HG02943 (cell line): ENCODE measurements around the gene CYP4Z1.
"Not testable (repeated sequence)": the region's sequence is repeated elsewhere in the genome, so short reads cannot be mapped to it uniquely, and the experiment has no call there.

Experiments used
- ATAC-seq: cut with Tn5 transposase; IDR thresholded peaks from one replicate; pipeline ENCODE4 v1.9.1; 2021; ENCODE audit warnings: mild to moderate bottlenecking, low read depth, moderate library complexity; ENCODE audit not compliant: unreplicated experiment

Gene CYP4Z1, protein sequence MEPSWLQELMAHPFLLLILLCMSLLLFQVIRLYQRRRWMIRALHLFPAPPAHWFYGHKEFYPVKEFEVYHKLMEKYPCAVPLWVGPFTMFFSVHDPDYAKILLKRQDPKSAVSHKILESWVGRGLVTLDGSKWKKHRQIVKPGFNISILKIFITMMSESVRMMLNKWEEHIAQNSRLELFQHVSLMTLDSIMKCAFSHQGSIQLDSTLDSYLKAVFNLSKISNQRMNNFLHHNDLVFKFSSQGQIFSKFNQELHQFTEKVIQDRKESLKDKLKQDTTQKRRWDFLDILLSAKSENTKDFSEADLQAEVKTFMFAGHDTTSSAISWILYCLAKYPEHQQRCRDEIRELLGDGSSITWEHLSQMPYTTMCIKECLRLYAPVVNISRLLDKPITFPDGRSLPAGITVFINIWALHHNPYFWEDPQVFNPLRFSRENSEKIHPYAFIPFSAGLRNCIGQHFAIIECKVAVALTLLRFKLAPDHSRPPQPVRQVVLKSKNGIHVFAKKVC

DNA sequence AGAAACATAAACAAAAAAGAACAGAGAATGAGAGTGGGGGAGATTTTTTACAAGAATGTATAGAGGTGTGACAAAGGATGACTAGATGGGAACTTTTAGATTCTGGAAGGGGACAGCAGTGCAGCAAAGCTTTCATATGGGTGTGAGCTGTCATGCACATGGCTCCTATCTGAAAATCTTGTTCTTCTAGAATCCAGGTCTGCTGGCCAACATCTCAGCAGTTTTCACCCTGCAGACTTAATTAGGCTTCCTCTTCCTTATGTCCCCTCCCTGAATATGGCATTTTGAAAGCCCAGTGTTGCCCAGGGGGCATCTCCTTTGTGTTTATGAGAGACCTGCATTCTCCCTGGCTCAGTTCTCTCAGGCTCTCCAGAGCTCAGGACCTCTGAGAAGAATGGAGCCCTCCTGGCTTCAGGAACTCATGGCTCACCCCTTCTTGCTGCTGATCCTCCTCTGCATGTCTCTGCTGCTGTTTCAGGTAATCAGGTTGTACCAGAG lies at the start of gene CYP4Z1:
CYP4Z1 (plus strand) TSS at position 135 of the 498 bp plus-strand sequence; CDS start at position 395, 260 bp downstream.
- no peak for ATAC-seq

DNA sequence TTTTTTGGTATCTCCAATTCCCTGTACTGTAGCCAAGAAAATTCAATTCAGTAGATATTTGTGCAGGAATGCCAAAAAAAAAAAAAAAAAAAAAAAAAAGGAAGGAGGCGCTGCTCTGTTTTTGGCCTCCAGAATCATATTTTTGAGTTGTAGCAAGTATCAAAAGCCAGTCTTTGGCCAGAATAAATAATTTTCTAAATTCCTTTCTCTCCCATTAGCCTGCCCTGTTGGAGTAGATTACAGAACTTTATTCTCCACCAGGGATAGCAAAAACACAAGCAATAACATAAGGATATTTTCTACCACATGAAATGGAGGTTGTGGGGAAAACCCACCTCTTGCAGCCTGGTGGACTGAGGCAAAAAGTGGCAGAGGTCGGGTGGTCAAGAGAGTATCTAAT lies 46.0 kb upstream of the CYP4Z1 start:
- no peak for ATAC-seq

GRCh38 chr1:47023268-47024140 lies 43.5 kb upstream of the CYP4Z1 start, which contains the start of gene CYP4X1:
Gene CYP4X1 (plus strand): TSS chr1:47023669. CDS start chr1:47023818, 149 bp downstream.
- ATAC-seq, result no peak

DNA sequence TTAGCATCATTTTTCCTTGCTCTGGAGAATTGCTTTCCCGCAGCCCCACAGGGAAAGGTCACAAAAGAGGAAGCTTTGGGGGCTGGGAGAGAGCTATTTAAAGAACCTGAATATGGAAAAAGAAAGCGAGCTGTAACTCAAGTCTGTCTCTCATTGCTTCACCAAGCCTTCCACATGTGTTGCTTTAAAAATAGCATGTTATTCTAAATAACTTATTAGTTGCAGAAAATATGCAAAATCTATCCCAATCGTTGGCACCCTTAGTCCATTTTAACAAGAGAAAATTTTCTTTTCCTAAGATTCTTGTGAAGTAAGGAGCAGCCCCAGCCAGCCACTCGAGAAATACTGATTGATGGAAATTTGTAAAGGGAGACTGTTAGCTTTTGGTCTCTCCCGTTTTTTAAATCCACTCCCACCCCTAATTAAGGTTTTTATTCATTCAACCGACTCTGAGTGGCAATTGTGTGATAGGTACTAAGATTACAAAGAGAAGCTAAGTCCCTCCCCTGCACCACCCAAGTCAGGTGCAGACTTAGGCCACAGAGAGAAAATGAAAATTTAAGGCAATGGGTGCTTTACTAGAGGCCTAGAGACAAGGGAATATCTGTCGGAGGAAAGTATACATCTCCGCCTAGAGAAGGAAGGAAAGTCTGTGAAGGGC lies 42.8 kb upstream of the CYP4Z1 start:
- no peak for ATAC-seq

DNA sequence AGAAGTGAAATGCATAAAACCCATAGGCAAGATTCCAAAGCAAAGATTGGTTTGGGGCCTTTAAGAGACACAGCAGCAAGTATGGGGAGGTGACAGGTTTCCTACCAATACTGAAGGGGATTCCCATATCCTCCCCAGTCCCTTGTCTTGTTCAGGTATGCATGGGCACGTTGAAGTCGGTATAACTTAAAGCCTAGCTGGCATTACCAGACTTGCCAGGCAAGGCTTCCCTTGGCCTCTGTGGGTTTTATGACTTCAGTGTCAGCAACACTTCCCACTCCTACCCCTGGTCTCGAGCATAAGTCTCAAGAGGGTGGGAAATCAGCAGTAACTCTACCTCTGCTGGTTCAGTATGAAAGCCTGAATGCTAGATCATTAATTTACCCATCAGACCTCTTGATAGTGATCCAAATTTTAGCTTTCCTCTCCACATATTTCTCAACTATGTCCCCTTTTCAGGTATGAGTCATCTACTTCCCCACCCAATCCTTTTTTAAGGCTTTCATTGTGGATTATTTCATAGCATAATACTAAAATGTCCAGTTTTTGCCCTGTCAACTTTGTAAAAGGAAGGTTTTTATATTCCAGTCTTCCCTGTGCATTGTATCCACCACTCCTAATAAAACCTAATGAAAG lies 36.7 kb upstream of the CYP4Z1 start:
- no peak for ATAC-seq

DNA sequence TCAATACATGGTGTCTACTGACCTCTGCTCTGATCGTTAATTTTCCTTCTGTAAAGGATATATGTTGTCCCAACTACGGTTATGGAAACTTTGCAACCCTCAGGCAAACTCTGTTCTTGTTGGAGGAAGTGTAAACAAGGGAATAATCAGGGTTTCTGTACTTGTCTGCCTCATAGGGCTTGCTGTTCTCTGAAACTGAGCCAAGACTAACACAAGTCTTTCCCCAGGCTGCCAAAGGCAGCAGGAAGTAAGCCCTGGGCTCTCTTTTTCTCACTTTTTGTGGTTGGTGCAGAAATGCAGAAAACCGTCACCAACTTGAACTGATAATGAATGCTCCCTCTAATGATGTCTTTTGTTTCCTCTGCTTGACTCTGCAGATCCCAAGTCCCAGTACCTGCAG lies 36.0 kb upstream of the CYP4Z1 start:
- no peak for ATAC-seq

GRCh38 chr1:47031585-47031984 lies 35.4 kb upstream of the CYP4Z1 start:
- no peak for ATAC-seq

- no peak for ATAC-seq
These were observed 30.3 kb upstream of the CYP4Z1 start for GRCh38 chr1:47036764-47037163.

GRCh38 chr1:47059376-47059775 lies 7.7 kb upstream of the CYP4Z1 start:
- no peak for ATAC-seq

GRCh38 chr1:47069080-47069479 lies 2.0 kb downstream of the CYP4Z1 start:
- not testable (repeated sequence) for ATAC-seq

DNA sequence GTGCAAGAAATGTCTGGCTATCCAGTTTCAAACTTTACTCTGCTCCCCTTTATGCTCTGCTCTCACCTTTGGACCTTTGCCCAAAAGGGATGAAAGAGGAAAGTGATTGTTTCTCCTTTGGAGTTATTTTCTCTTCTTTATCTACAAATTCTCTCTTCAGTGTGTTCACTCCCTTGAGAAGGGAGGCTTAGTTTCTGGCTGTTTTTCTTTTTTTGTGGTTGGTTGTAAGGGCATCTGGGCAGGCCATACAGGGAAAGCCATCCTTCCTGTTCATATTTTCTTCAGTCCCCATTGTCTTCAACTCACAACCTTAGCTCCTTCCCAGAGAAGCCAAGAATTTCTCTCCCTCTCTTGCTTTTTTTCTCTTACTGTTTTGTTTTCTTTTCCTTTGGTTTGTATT lies 2.5 kb downstream of the CYP4Z1 start:
- ATAC-seq, result not testable (repeated sequence)

DNA sequence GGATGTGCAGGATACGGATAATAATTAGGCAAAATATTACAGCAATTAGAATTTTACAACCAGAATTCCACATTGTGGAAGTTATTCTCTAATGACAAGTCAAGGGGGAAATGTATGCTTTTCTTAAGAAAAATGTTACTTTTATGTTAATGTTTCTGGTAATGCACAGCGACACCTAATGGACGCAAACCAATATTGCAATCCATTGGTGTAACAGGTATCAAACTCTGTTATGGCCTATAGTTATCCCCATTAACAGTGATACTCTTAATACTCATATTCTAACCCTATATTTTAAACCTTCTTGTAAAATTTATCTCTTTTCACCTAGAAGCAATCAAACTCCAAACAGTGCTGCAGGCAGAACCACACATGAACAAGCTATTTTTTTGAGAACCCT lies 22.3 kb downstream of the CYP4Z1 start:
- ATAC-seq, result not testable (repeated sequence)

DNA sequence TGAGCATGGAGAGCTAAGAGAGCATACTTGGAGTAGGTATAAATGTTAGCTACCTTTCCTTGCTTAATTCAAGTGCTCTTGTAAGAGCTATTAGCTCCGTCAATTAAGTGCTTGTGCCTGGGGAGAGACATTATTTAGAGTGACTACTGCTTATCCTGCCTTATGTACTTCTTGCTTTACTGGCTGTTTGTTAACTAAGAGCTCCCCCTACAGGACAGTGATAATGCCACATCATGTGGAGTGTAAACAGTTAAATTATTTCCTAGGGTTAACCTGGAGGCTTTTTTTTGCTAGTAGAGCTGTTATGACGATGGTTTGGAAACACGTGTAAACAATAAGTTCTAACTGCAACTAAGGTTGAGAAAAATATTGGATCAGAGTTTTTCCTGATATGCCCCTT lies 24.4 kb downstream of the CYP4Z1 start:
- ATAC-seq, result not testable (repeated sequence)

GRCh38 chr1:47104816-47105215 lies 37.8 kb downstream of the CYP4Z1 start:
- no peak for ATAC-seq

DNA sequence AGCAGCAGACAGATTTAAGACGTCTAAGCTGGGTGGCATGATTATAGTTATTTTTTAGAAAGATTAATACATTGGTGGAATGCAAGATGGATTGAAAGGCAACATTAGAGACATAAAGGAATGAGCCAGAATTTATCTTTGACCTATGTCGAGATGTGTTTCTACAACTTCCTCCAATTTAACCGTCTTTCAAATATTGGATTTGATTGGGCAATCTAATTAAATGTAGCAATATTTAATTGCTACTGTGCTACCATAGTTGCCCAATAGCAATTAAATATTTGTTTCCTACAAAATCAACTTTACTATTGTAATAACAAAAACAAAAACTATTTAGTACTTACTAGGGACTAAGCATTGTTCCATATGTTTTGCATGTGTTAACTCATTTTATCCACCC lies 39.8 kb downstream of the CYP4Z1 start:
- ATAC-seq, result no peak

GRCh38 chr1:47107851-47108574 lies 41.0 kb downstream of the CYP4Z1 start:
- not testable (repeated sequence) for ATAC-seq

GRCh38 chr1:47109482-47109881 lies 42.5 kb downstream of the CYP4Z1 start:
- ATAC-seq, result not testable (repeated sequence)

- ATAC-seq, result no peak
These were observed 46.1 kb downstream of the CYP4Z1 start for GRCh38 chr1:47113178-47113577.

GRCh38 chr1:47121039-47121438 lies 54.0 kb downstream of the CYP4Z1 start:
- not testable (repeated sequence) for ATAC-seq
